IMR-90 (cell line): ENCODE results near the gene NPFFR2. TPM values are rescaled to one million over a fixed set of nuclear protein-coding genes. Genes with fewer than 3 reads are reported as not detected.

ENCODE experiments used
- ATAC-seq: fragments of 200-7000 bp; cut with Tn5 transposase; 2 replicates; pipeline ENCODE4 v1.9.1; 2020; ENCODE audit warnings: low read depth, mild to moderate bottlenecking, moderate library complexity
- BruUV-seq: library from RNA; stranded (reverse); fragments of 400-500 nt; replicated peaks from 2 replicates; lab custom pipeline; 2021; lab: Mats Ljungman, UMichigan
- CTCF ChIA-PET: fragments of 300-600 bp; formaldehyde crosslinking; extraction: SDS; loops from one replicate; lab custom pipeline; 2021; ENCODE audit warnings: antibody characterized with exemption; lab: Yijun Ruan, JAX
- POLR2A ChIA-PET: fragments of 300-600 bp; sonication (Branson Sonifier 250); formaldehyde crosslinking; loops from one replicate; lab custom pipeline; 2022; ENCODE audit warnings: antibody characterized with exemption; ENCODE audit not compliant: unreplicated experiment; lab: Charles Lee
- DNase-seq: peaks from one replicate; pipeline ENCODE4 v3.0.0; 2013
- H2AFZ ChIP-seq: replicated peaks from 2 replicates; pipeline ENCODE3; 2013; ENCODE audit warnings: low read length, mild to moderate bottlenecking; ENCODE audit not compliant: poor library complexity
- H2AK5ac ChIP-seq: 2 replicates; pipeline ENCODE4 v1.6.1; 2013; ENCODE audit warnings: low read depth, low read length, inconsistent platforms
- H2AK9ac ChIP-seq: replicated peaks from 2 replicates; pipeline ENCODE3; 2013; ENCODE audit warnings: mild to moderate bottlenecking, low read depth, low read length, moderate library complexity; ENCODE audit not compliant: poor library complexity
- H2BK120ac ChIP-seq: 2 replicates; pipeline ENCODE4 v1.6.1; 2013; ENCODE audit warnings: low read depth, low read length, inconsistent platforms
- H2BK15ac ChIP-seq: 3 replicates; pipeline ENCODE4 v1.6.1; 2013; ENCODE audit warnings: low read depth, low read length, inconsistent platforms
- H2BK20ac ChIP-seq: 2 replicates; pipeline ENCODE4 v1.6.1; 2013; ENCODE audit warnings: low read depth, mild to moderate bottlenecking, inconsistent platforms, low read length, moderate library complexity
- H2BK5ac ChIP-seq: 2 replicates; pipeline ENCODE4 v1.6.1; 2013; ENCODE audit warnings: mild to moderate bottlenecking, low read depth, low read length, inconsistent platforms; ENCODE audit not compliant: poor library complexity, severe bottlenecking
- H3K14ac ChIP-seq: replicated peaks from 2 replicates; pipeline ENCODE4 v1.6.1; 2013; ENCODE audit warnings: low read depth, low read length, inconsistent platforms
- H3K18ac ChIP-seq: 2 replicates; pipeline ENCODE4 v1.6.1; 2013; ENCODE audit warnings: low read depth, low read length, control low read depth
- H3K23ac ChIP-seq: 2 replicates; pipeline ENCODE4 v1.6.1; 2013; ENCODE audit warnings: low read depth, low read length, inconsistent platforms
- H3K27ac ChIP-seq: 2 replicates; pipeline ENCODE4 v1.5.1; 2013; ENCODE audit warnings: mild to moderate bottlenecking, control low read depth, low read length; ENCODE audit not compliant: insufficient read depth
- H3K27me3 ChIP-seq: 2 replicates; pipeline ENCODE4 v1.6.1; 2013; ENCODE audit warnings: low read length; ENCODE audit not compliant: control insufficient read depth, insufficient read depth
- H3K36me3 ChIP-seq: 2 replicates; pipeline ENCODE4 v1.6.1; 2013; ENCODE audit warnings: low read length, mixed read lengths; ENCODE audit not compliant: control insufficient read depth, insufficient read depth
- H3K4ac ChIP-seq: 2 replicates; pipeline ENCODE4 v1.6.1; 2013; ENCODE audit warnings: low read depth, low read length, inconsistent platforms
- H3K4me1 ChIP-seq: 2 replicates; pipeline ENCODE4 v1.6.1; 2013; ENCODE audit warnings: low read length, mixed read lengths; ENCODE audit not compliant: control insufficient read depth, insufficient read depth
- H3K4me2 ChIP-seq: 2 replicates; pipeline ENCODE4 v1.6.1; 2013; ENCODE audit warnings: low read depth, mild to moderate bottlenecking, control low read depth, low read length, moderate library complexity
- H3K4me3 ChIP-seq: 2 replicates; pipeline ENCODE4 v1.5.1; 2013; ENCODE audit warnings: low read depth, mild to moderate bottlenecking, control low read depth, low read length, moderate library complexity; ENCODE audit not compliant: insufficient read depth
- H3K56ac ChIP-seq: 2 replicates; pipeline ENCODE4 v1.6.1; 2013; ENCODE audit warnings: low read length, inconsistent platforms; ENCODE audit not compliant: insufficient read depth; ENCODE audit errors: extremely low read depth
- H3K79me1 ChIP-seq, 2 experiments: 2 replicates each; pipeline ENCODE4 v1.6.1; 2013; ENCODE audit warnings: low read length in 2 of 2, inconsistent platforms in 1 of 2, low read depth in 1 of 2
- H3K9ac ChIP-seq: 2 replicates; pipeline ENCODE4 v1.6.1; 2013; ENCODE audit warnings: low read depth, low read length, control low read depth
- H3K9me1 ChIP-seq: 2 replicates; pipeline ENCODE4 v1.6.1; 2013; ENCODE audit warnings: low read length, inconsistent platforms; ENCODE audit not compliant: insufficient read depth
- H3K9me3 ChIP-seq: 2 replicates; pipeline ENCODE4 v1.6.1; 2013; ENCODE audit warnings: low read length; ENCODE audit not compliant: control insufficient read depth, insufficient read depth
- H4K20me1 ChIP-seq: 2 replicates; pipeline ENCODE4 v1.6.1; 2013; ENCODE audit warnings: low read length, inconsistent platforms; ENCODE audit not compliant: insufficient read depth
- H4K5ac ChIP-seq: 2 replicates; pipeline ENCODE4 v1.6.1; 2013; ENCODE audit warnings: mild to moderate bottlenecking, low read depth, low read length, control low read depth
- H4K8ac ChIP-seq, 2 experiments: 2 replicates each; pipeline ENCODE4 v1.6.1; 2013; ENCODE audit warnings: low read depth in 2 of 2, low read length in 2 of 2, control low read depth in 1 of 2, inconsistent platforms in 1 of 2
- H4K91ac ChIP-seq: 2 replicates; pipeline ENCODE4 v1.6.1; 2013; ENCODE audit warnings: low read depth, low read length, inconsistent platforms; ENCODE audit not compliant: insufficient read depth
- BHLHE40 ChIP-seq: fragments of 150-350 bp; IDR thresholded peaks from 2 replicates; pipeline ENCODE4 v1.6.1; 2016; ENCODE audit warnings: mild to moderate bottlenecking, low read depth, low read length
- CEBPB ChIP-seq: IDR thresholded peaks from 2 replicates; pipeline ENCODE4 v1.6.1; 2012; ENCODE audit warnings: low read depth, low read length, improper control_type of control experiment
- CHD1 ChIP-seq: IDR thresholded peaks from 2 replicates; pipeline ENCODE4 v1.6.1; 2012; ENCODE audit warnings: low read depth, low read length, improper control_type of control experiment
- CTCF ChIP-seq: conservative IDR thresholded peaks from 2 replicates; pipeline ENCODE4 v1.5.1; 2012; ENCODE audit warnings: mild to moderate bottlenecking, low read depth, low read length, improper control_type of control experiment
- FOS ChIP-seq: fragments of 150-350 bp; IDR thresholded peaks from 2 replicates; pipeline ENCODE4 v1.6.1; 2016; ENCODE audit warnings: low read depth, low read length
- MAFK ChIP-seq: IDR thresholded peaks from 2 replicates; pipeline ENCODE4 v1.6.1; 2012; ENCODE audit warnings: low read depth, low read length, improper control_type of control experiment
- MAZ ChIP-seq: IDR thresholded peaks from 2 replicates; pipeline ENCODE4 v1.6.1; 2012; ENCODE audit warnings: low read depth, mild to moderate bottlenecking, low read length, improper control_type of control experiment, moderate library complexity, borderline replicate concordance
- MXI1 ChIP-seq: IDR thresholded peaks from 2 replicates; pipeline ENCODE4 v1.6.1; 2012; ENCODE audit warnings: low read depth, mild to moderate bottlenecking, low read length, moderate library complexity, borderline replicate concordance
- NFE2L2 ChIP-seq: fragments of 150-350 bp; IDR thresholded peaks from 2 replicates; pipeline ENCODE4 v1.6.1; 2016; ENCODE audit warnings: low read depth, mild to moderate bottlenecking, low read length
- POLR2A ChIP-seq: IDR thresholded peaks from 2 replicates; pipeline ENCODE4 v1.6.1; 2012; ENCODE audit warnings: mild to moderate bottlenecking, low read depth, low read length
- RAD21 ChIP-seq: IDR thresholded peaks from 2 replicates; pipeline ENCODE4 v1.6.1; 2012; ENCODE audit warnings: low read length, improper control_type of control experiment
- RCOR1 ChIP-seq: IDR thresholded peaks from 2 replicates; pipeline ENCODE4 v1.6.1; 2012; ENCODE audit warnings: mild to moderate bottlenecking, low read length, improper control_type of control experiment; ENCODE audit not compliant: insufficient replicate concordance
- RFX5 ChIP-seq: IDR thresholded peaks from 2 replicates; pipeline ENCODE4 v1.8.0; 2012; ENCODE audit warnings: low read depth, mild to moderate bottlenecking, low read length, moderate library complexity
- SMC3 ChIP-seq: fragments of 150-350 bp; IDR thresholded peaks from 2 replicates; pipeline ENCODE4 v1.6.1; 2016; ENCODE audit warnings: low read depth, mild to moderate bottlenecking, antibody characterized with exemption, low read length, moderate library complexity
- WGBS, 2 experiments: methylation state at CpG; one replicate each; pipeline versions ENCODE4 v1.1.5 to v1.1.7; 2013; ENCODE audit warnings: missing lambda C conversion rate in 2 of 2; ENCODE audit not compliant: insufficient read length in 1 of 2; ENCODE audit errors: extremely low coverage in 2 of 2; 5-methylcytosine and 5-hydroxymethylcytosine counted together
- dilution Hi-C: fragments of 300-500 bp; cut with HindIII; formaldehyde crosslinking; loops from one replicate; pipeline ENCODE4 v1.14.3; 2018; ENCODE audit warnings: low sequenced_read_pairs; ENCODE audit not compliant: unreplicated experiment
- in situ Hi-C: fragments of 300-500 bp; cut with MboI; formaldehyde crosslinking; loops from 3 replicates; pipeline ENCODE4 v1.14.3; 2019; ENCODE audit warnings: low sequenced_read_pairs, inconsistent platforms, mixed read lengths
- intact Hi-C: fragments of 100-400 bp; cut with micrococcal nuclease; formaldehyde crosslinking; loops from 2 replicates; pipeline ENCODE4 v1.10.0; 2022
- polyA plus RNA-seq, 3 experiments: library from polyadenylated mRNA; depleted of rRNA; stranded (reverse); fragments of >200 nt; gene quantifications; 2 replicates each; pipeline ENCODE4 v1.2.3, GENCODE V29; 2012; ENCODE audit warnings: low replicate concordance in 1 of 3
- total RNA-seq: library from RNA; depleted of rRNA; stranded (reverse); fragments of >200 nt; gene quantifications from 2 replicates; pipeline ENCODE4 v1.2.3, GENCODE V29; 2012
- TF ChIP-seq, protein P1 (sequence below): fragments of 150-350 bp; IDR thresholded peaks from 2 replicates; pipeline ENCODE4 v1.6.1; 2016; ENCODE audit warnings: low read depth, mild to moderate bottlenecking, low read length, moderate library complexity, borderline replicate concordance
- TF ChIP-seq, protein P2 (sequence below): fragments of 150-350 bp; IDR thresholded peaks from 2 replicates; pipeline ENCODE4 v1.6.1; 2017; ENCODE audit warnings: mild to moderate bottlenecking, antibody characterized with exemption, low read length, low read depth

Gene NPFFR2
- total and polyA plus RNA-seq, 2 of the 4 experiments (the other 2 are of a cell fraction), result not detected

DNA sequence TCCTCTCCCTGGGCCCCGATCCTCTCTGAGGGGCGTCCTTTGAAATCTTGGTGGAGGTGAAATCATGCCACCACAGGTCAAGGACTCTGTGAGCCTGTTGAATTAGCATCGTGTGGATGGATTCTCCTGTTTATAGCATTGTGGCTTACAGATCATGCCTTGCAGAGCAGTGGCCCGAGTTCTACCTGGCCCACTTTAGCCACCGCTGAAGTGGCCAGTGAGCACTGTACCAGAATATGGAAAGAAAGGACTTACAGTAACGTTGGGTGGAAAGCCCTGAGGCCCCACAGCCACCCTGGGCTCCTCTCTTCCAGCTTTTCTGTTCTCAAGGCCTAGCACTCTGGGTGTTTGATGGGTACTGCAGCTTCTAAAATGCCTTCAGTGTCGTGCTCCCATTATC lies 35.3 kb downstream of the NPFFR2 start:
- dilution Hi-C loops, result no loop called here
- H2BK5ac ChIP-seq, result no peak overlapping the region
- in situ Hi-C loops, result no loop called here
- no peak overlapping the region for H2BK20ac ChIP-seq
- intact Hi-C loops, result no loop called here
- H2AK9ac ChIP-seq, result no peak overlapping the region
- DNase-seq (no peak), ATAC-seq (no peak)
- no peak overlapping the region for H2AK5ac ChIP-seq
- H3K14ac ChIP-seq, result no peak overlapping the region
- no peak overlapping the region for H4K5ac ChIP-seq
- H3K27me3 ChIP-seq, result no peaks in the 10 kb centered on the region
- no peak overlapping the region for H3K56ac ChIP-seq
- no peak overlapping the region for H3K9ac ChIP-seq
- no peak overlapping the region for H3K18ac ChIP-seq
- H2AFZ ChIP-seq, result no peak overlapping the region
- H3K36me3 ChIP-seq, result no peaks in the 10 kb centered on the region
- no peak overlapping the region for H3K4me3 ChIP-seq
- no peaks in the 10 kb centered on the region for H3K9me1 ChIP-seq
- no peaks in the 10 kb centered on the region for H3K4me1 ChIP-seq
- 60% methylated on average over 1 of the region's 7 CpGs; no CpG with 5 or more reads in 1 of the 2 experiments for WGBS, 2 experiments
- no peaks in the 10 kb centered on the region for H4K20me1 ChIP-seq
- H3K4ac ChIP-seq, result no peak overlapping the region
- no peaks in the 10 kb centered on the region for H3K9me3 ChIP-seq
- H3K23ac ChIP-seq, result no peak overlapping the region
- no peak overlapping the region for H4K8ac ChIP-seq
- H3K4me2 ChIP-seq, result no peak overlapping the region
- BruUV-seq, result no TSS peak
- ChIA-PET POLR2A (no interaction called here), CTCF (no interaction called here)
- H2BK15ac ChIP-seq, result no peak overlapping the region
- H3K27ac ChIP-seq, result no peak overlapping the region
- no peak overlapping the region for H2BK120ac ChIP-seq
- TF ChIP-seq MAFK (no peak), RFX5 (no peak), SMC3 (no peak), CTCF (no peak), NFE2L2 (no peak), MAZ (no peak), CHD1 (no peak), RCOR1 (no peak), POLR2A (no peak), CEBPB (no peak), BHLHE40 (no peak), RAD21 (no peak), MXI1 (no peak), FOS (no peak)
- TF ChIP-seq, protein P1, sequence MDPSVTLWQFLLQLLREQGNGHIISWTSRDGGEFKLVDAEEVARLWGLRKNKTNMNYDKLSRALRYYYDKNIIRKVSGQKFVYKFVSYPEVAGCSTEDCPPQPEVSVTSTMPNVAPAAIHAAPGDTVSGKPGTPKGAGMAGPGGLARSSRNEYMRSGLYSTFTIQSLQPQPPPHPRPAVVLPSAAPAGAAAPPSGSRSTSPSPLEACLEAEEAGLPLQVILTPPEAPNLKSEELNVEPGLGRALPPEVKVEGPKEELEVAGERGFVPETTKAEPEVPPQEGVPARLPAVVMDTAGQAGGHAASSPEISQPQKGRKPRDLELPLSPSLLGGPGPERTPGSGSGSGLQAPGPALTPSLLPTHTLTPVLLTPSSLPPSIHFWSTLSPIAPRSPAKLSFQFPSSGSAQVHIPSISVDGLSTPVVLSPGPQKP, result no peak
- TF ChIP-seq, protein P2, sequence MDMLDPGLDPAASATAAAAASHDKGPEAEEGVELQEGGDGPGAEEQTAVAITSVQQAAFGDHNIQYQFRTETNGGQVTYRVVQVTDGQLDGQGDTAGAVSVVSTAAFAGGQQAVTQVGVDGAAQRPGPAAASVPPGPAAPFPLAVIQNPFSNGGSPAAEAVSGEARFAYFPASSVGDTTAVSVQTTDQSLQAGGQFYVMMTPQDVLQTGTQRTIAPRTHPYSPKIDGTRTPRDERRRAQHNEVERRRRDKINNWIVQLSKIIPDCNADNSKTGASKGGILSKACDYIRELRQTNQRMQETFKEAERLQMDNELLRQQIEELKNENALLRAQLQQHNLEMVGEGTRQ, result no peak
- H3K79me1 ChIP-seq, result no peaks in the 10 kb centered on the region
- H4K91ac ChIP-seq, result no peak overlapping the region
